HG03520 (cell line): ENCODE measurements around the gene MSTN.
A peak's percentile ranks its signal among the peaks of the same experiment; 100 is the strongest.
"Not testable (repeated sequence)": the region's sequence is repeated elsewhere in the genome, so short reads cannot be mapped to it uniquely, and the experiment has no call there.

Experiments used
- ATAC-seq: cut with Tn5 transposase; IDR thresholded peaks from one replicate; pipeline ENCODE4 v1.9.1; 2021; ENCODE audit warnings: mild to moderate bottlenecking, moderate library complexity; ENCODE audit not compliant: unreplicated experiment

The MSTN gene

DNA sequence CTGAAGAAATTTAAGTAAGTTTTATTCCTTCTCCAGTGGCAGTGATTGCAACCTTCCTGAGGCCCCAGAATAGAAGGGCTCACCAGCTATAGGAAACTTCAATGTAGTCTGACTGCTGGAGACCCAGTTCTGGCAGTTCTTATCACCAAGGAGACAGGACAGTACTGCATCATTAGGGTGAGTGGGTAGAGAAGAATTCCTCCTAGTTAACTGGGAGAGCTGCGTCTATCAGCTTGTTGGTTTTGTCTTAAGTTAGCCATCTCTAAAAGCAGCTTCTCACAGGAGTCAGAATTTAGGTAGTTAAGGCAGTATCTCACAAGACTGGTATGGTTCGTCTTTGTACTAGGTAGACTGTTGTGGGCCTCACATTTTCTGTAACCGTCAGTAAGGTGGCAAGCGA, 3.3 kb upstream of the MSTN start:
- ATAC-seq: no peak

DNA sequence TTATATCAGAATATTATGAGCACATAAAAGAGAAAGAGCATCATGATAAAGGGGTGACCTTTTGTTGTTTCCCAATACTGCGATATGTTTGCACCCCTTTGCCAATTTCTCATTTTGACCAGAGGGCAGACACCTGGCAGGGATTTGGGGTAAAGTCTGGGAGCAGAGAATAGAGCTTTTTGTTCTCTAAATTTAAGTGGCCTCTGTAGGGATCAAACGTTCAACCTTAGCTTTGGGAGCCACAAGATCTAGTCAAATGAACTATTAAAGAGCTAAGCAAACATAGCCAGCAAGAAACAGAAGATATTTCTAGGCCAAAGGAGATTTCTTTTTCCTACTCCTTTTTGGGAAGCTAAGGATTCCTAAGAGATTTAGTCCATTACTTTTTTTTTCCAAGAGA, 1.1 kb upstream of the MSTN start:
- ATAC-seq: no peak

DNA sequence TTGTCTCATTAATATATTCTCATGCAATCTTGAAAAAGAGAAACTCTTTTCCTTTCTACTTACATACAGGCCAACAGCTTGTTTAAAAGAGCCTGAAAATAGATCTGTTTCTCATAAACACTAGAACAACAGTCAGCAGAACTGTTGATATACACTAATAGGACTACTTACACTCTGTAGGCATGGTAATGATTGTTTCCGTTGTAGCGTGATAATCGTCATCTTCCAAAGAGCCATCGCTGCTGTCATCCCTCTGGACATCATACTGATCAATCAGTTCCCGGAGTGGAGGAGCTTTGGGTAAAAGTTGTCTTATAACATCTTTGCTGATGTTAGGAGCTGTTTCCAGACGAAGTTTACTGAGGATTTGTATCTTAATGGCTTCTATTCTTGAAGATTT, 476 bp downstream of the MSTN start:
- no peak for ATAC-seq

DNA sequence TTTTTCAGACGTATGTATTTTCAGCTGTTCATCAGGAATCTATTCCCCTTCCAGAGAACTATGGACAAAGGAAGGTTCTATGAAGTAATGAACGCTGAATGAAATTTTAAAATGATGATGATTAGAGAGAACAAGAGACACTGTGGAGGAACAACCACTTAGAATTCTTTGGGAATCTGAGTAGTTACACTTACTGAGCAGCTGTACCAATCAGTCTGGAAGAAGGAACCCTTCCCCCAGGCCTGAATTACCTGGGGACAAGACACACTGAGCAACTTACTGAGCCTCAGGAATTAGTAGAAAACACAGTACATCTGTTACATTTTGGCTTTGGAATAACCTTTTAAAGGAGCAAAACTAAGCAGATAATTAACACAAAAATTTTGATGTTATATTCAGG, 1.9 kb downstream of the MSTN start:
- no peak for ATAC-seq

DNA sequence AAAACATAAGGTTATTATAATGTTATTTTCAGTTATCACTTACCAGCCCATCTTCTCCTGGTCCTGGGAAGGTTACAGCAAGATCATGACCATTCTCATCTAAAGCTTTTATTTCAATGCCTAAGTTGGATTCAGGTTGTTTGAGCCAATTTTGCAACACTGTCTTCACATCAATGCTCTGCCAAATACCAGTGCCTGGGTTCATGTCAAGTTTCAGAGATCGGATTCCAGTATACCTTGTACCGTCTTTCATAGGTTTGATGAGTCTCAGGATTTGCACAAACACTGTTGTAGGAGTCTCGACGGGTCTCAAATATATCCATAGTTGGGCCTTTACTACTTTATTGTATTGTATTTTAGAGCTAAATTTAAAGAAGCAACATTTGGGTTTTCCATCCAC, 2.5 kb downstream of the MSTN start:
- ATAC-seq: no peak

DNA sequence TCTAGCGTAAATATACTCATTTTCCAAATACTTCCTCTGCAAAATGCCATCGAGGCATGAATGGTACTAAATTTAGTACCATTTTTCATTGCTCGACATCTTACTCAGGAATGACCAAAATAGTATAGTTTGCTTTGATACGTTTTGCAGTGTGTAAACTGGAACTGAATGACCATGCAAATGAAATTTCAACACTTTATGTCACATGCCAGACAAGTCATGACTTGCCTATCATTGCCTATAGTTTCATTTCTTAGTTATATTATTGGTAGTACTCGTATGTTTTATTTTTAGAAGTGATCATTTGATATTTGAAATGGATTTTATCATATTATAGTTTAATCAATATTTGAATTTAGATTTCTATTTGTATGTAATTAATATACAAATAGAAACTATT, 9.1 kb downstream of the MSTN start:
- no peak for ATAC-seq

DNA sequence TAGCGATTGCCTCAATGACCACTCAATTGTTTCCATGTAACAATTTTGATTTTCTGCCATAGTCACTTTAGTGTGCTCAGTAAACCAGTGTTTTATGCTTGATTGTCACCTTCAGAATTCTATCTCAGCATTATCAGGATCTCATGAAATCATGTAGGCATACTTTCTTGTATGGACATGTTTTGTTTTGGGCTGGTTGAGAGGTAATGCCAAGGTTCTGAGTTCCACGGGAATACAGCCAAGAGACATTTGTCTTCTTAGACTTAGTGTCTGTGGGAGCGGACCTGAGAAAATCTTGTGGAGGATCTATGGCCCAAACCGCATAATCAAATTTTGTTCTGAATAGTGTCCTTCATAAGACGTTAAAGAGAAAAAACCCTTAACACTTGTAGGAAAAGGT, 10.2 kb downstream of the MSTN start:
- no peak for ATAC-seq

DNA sequence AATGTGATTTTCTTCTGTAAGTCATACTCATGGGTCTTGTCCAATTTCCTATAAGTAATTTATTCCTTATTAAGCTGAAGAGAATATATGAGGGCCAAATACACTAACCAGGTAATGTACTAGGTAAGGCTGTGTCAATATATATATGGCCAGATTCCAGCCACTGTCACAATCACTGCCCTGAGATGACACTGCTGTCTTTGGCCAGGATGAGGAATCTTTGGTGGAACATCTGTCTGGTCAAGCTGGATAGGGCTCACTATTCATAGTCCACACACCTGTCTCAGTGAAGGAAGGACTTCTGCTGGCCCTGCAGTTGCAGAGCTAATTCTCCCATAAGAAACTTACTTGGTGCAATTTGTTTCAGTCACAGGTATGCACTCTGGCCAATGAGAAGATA, 11.3 kb downstream of the MSTN start:
- no peak for ATAC-seq

DNA sequence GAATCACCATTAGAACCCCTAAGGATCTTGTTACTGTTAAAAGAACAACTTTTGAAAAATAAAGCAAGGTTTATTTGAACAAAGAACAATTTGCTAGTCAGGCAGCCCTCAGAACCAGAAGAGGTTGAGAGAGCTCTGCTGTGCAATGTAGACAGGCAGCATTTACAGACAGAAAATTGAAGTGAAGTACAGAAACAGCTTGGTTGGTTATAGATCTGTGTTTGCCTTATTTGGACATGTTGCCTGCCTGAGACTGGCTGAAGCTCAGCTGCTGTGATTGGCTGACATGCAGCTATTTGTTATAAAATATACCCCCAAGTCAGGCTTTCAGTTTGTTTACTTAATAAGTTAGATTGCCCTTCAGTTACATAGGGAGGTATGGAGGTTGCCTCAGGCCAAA, 12.5 kb downstream of the MSTN start:
- no peak for ATAC-seq

DNA sequence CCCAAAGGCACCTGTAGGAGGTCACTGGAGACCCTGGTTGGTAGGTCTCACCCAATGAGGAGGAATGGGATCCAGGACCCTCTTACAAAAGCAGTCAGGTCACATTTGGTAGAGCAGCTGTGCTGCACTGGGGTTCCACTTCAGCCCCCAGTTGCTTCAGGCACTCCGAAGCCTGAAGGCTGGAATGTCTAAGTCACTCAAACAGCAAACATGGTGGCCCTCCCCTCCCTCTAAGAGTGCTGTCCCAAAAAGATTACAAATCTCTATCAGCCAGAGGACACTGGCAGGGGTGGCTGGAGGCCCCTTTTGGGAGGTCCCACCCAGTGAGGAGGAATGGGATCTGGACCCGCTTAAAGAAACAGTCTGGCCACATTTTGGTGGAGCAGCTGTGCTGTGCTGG, 17.7 kb downstream of the MSTN start:
- ATAC-seq: no peak

DNA sequence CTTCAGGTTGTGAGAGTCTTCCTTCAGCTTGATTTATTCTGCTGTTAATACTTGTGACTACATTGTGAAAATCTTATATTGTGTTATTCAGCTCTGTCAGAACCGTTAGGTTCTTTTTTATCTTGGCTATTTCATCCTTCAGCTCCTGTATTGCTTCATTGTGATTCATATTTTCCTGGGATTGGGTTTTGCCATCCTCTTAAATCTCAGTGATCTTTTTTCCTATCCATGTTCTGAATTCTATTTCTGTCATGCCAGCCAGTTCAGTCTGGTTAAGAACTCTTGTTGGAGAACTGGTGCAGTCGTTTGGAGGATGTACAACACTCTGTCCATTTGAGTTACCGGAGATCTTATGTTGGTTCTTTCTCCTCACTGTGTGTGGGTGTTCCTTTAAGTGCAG, 19.1 kb downstream of the MSTN start:
- no peak for ATAC-seq

DNA sequence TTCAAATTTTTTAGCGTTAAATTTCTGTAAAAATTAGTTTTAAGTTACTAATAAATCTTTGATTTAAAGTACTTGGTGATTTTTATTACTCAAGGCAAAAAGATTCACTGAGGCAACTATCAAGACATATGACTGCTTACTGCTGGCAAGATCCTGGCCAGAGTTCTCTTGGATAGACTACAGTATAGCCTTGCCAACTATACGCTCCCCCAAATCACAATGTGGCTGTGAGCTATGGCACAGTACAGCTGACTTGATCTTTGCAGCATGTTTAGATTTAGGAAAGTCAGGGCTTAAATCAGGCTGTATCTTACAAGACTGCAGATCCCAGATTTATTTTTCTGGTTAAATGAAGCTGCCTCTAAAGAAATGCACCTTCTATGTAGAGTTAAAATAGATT, 26.5 kb downstream of the MSTN start:
- no peak for ATAC-seq

DNA sequence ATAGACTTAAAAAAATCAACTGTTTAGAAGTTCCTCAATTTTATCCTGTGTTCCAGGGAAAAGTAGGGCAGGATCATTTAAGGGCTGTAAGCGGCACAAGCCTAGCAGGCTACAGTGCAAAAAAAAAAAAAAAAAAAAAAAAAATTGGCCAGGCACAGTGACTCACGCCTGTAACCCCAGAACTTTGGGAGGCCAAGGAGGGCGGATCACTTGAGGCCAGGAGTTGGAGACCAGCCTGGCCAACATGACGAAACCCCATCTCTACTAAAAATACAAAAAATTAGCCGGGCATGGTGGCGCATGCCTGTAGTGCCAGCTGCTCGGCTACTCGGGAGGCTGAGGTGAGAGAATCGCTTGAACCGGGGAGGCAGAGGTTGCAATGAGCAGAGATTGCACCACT, 28.1 kb downstream of the MSTN start:
- ATAC-seq: not testable (repeated sequence)

DNA sequence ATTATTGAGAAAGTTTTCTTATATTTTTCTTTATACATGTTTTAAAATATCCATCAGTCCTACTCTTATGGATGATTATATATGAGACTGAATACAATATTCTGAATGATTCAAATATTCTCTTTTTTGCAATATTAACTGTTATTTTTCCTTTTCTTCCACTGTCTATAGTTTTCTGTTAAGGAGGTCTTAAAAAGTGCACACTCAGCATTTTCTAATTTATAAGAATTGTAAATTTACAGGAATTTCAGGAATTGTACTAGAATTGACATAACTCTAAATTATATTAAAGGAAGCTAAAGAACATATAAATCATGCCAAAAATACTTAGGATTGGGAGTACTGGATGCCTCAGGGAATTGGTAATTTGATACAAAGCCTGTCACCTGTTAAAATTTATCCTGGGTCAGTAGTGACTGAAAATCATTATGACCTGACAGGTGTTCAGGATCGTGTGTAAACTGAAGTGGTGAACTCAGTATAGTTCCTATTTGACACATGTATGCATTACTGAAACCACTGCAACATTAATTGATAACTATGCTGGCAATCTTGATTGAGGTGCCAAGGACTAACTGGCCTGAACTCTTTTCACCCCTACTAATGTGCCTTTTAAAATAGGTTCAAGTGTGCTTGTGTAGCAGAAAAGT, 30.4 kb downstream of the MSTN start:
- no peak for ATAC-seq

DNA sequence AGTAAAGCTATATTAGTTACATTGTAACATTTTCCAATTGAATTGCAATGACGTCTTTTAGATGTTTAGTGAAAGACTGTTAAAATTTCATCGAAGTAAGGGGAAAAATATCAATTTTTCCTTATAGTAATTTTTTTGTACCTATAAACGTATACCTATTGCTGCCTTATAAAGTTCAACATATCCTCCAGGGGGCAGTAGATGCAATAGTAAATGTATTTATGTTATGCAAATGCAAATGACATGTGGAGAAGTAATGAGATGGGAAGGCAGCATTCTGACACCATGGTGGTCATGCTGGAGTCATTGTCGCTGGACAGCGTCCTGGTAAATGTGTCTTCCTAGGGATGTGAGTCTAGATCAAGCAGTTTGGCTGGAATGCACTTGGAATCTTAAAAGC, 38.7 kb downstream of the MSTN start:
- ATAC-seq: peak; percentile 61

DNA sequence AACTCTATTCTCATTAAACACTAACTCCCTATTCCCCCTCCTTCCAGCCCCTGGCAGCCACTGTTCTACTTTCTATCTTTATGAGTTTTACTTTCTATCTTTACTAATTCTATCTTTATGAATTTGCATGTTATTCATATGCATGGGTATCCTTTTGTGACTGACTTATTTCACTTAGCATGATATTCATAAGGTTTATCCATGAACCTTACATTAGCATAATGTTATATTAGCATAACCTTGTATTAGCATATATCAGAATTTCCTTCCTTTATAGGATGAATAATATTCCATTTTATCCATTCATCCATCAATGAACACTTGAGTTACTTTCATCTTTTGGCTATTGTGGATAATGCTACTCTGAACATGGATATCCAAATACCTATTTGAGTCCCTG, 41.8 kb downstream of the MSTN start:
- no peak for ATAC-seq

DNA sequence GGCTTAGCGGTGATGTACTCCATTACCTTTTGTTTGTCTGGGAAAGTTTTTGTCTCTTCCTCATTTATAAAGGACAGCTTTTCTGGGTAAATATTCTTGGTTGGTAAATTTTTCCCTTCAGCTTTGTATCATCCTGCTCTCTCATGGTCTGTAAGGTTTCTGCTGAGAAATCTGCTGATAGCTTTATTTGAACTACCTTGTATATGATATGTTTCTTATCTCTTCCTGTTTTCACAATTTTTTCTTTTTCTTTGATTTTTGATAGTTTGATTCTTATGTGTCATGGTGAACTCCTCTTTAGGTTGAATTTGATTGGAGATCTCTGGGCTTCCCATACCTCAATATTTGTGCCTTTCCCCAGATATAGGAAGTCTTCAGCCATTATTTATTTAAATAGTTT, 44.7 kb downstream of the MSTN start:
- ATAC-seq: no peak

DNA sequence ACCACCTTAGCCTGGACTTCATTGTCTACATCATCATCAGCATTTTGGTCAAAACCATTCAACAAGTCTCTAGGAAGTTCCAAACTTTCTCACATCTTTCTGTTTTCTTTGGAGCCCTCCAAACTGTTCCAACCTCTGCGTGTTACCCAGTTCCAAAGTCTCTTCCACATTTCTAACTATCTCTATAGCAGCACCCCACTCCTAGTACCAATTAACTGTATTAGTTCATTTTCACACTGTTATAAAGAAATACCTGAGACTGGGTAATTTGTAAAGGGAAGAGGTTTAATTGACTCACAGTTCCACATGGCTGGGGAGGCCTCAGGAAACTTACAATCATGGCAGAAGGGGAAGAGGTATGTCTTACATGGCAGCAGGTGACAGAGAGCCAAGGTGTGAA, 46.6 kb downstream of the MSTN start:
- ATAC-seq: not testable (repeated sequence)
